Epithelial cell of prostate (primary cell): ENCODE data around the gene SLC39A11.
"Not testable (repeated sequence)": the region's sequence is repeated elsewhere in the genome, so short reads cannot be mapped to it uniquely, and the experiment has no call there.

ENCODE experiments used
- DNase-seq: peaks from one replicate; pipeline ENCODE4 v3.0.0-alpha.2; 2011; ENCODE audit warnings: low read depth, low spot score
- H3K27ac ChIP-seq: fragments of 450-650 bp; 2 replicates; pipeline ENCODE4 v1.5.1; 2017; ENCODE audit warnings: mild to moderate bottlenecking

SLC39A11 gene

GRCh38 chr17:73017658-73018057, 74.8 kb downstream of the SLC39A11 start:
- H3K27ac ChIP-seq: no peak overlapping the region
- DNase-seq: no peak

GRCh38 chr17:73015722-73016276, 76.7 kb downstream of the SLC39A11 start:
- no peak overlapping the region for H3K27ac ChIP-seq
- DNase-seq: no peak

GRCh38 chr17:73013816-73014663, 78.4 kb downstream of the SLC39A11 start:
- H3K27ac ChIP-seq: no peak overlapping the region
- DNase-seq: no peak

- no peak overlapping the region for H3K27ac ChIP-seq
- DNase-seq: no peak
Observed at GRCh38 chr17:73013301-73013700, 79.2 kb downstream of the SLC39A11 start.

GRCh38 chr17:73011016-73011486, 81.4 kb downstream of the SLC39A11 start:
- no peak overlapping the region for H3K27ac ChIP-seq
- no peak for DNase-seq

- no peak for DNase-seq
- H3K27ac ChIP-seq: no peak overlapping the region
Observed at GRCh38 chr17:73010414-73010813, 82.1 kb downstream of the SLC39A11 start.

GRCh38 chr17:73007407-73007806, 85.1 kb downstream of the SLC39A11 start:
- no peak for DNase-seq
- no peak overlapping the region for H3K27ac ChIP-seq

- DNase-seq: no peak
- no peak overlapping the region for H3K27ac ChIP-seq
Observed at GRCh38 chr17:73005360-73005759, 87.1 kb downstream of the SLC39A11 start.

GRCh38 chr17:73003487-73003886, 89.0 kb downstream of the SLC39A11 start:
- H3K27ac ChIP-seq: no peak overlapping the region
- peak; percentile 26 for DNase-seq

- H3K27ac ChIP-seq: no peak overlapping the region
Observed at GRCh38 chr17:73000832-73001231, 91.7 kb downstream of the SLC39A11 start.

GRCh38 chr17:72999474-72999873, 93.0 kb downstream of the SLC39A11 start:
- not testable (repeated sequence) for DNase-seq

More at GRCh38 chr17:73000832-73001231, 91.7 kb downstream of the SLC39A11 start:
- DNase-seq: no peak

GRCh38 chr17:72998343-72998742, 94.1 kb downstream of the SLC39A11 start:
- no peak overlapping the region for H3K27ac ChIP-seq

More at GRCh38 chr17:72999474-72999873, 93.0 kb downstream of the SLC39A11 start:
- H3K27ac ChIP-seq: not testable (repeated sequence)

GRCh38 chr17:72997559-72997958, 94.9 kb downstream of the SLC39A11 start:
- H3K27ac ChIP-seq: no peak overlapping the region
- no peak for DNase-seq

More at GRCh38 chr17:72998343-72998742, 94.1 kb downstream of the SLC39A11 start:
- DNase-seq: no peak

- H3K27ac ChIP-seq: no peak overlapping the region
- DNase-seq: no peak
Observed at GRCh38 chr17:72996791-72997190, 95.7 kb downstream of the SLC39A11 start.

- H3K27ac ChIP-seq: no peak overlapping the region
- DNase-seq: no peak
Observed at GRCh38 chr17:72995008-72995656, 97.4 kb downstream of the SLC39A11 start.

- H3K27ac ChIP-seq: peak overlapping the region; percentile 28
- peak; percentile 66 for DNase-seq
Observed at GRCh38 chr17:72992783-72993467, 99.6 kb downstream of the SLC39A11 start.

GRCh38 chr17:72991651-72992050, 100.8 kb downstream of the SLC39A11 start:
- H3K27ac ChIP-seq: no peak overlapping the region
- no peak for DNase-seq

GRCh38 chr17:72989074-72989610, 103.3 kb downstream of the SLC39A11 start:
- H3K27ac ChIP-seq: no peak overlapping the region
- DNase-seq: no peak

GRCh38 chr17:72988451-72988850, 104.0 kb downstream of the SLC39A11 start:
- DNase-seq: no peak
- H3K27ac ChIP-seq: no peak overlapping the region

GRCh38 chr17:72987166-72987565, 105.3 kb downstream of the SLC39A11 start:
- no peak overlapping the region for H3K27ac ChIP-seq

More at GRCh38 chr17:72987166-72987565, 105.3 kb downstream of the SLC39A11 start:
- no peak for DNase-seq
